Measurements from ENCODE around the gene PRRX1.

PRRX1 gene

GRCh38 chr1:170692866-170693575 lies 29.1 kb downstream of the PRRX1 start:
- no peak for DNase-seq

- DNase-seq, result peak in 1 of 3 donors; percentile 1
These were observed 30.4 kb downstream of the PRRX1 start for GRCh38 chr1:170694172-170694926.

GRCh38 chr1:170695955-170696590 lies 32.1 kb downstream of the PRRX1 start:
- no peak for DNase-seq

GRCh38 chr1:170696591-170697290 lies 32.8 kb downstream of the PRRX1 start:
- DNase-seq, result no peak

GRCh38 chr1:170697316-170697715 lies 33.4 kb downstream of the PRRX1 start:
- no peak for DNase-seq

GRCh38 chr1:170698301-170699275 lies 34.7 kb downstream of the PRRX1 start:
- no peak for DNase-seq

GRCh38 chr1:170699696-170700095 lies 35.8 kb downstream of the PRRX1 start:
- no peak for DNase-seq

- DNase-seq, result peak in 1 of 3 donors; percentile 8
These were observed 37.1 kb downstream of the PRRX1 start for GRCh38 chr1:170700842-170701615.

- DNase-seq, result no peak
These were observed 38.0 kb downstream of the PRRX1 start for GRCh38 chr1:170701962-170702361.

GRCh38 chr1:170703591-170703990 lies 39.7 kb downstream of the PRRX1 start:
- no peak for DNase-seq

GRCh38 chr1:170704256-170704655 lies 40.3 kb downstream of the PRRX1 start:
- DNase-seq, result no peak

GRCh38 chr1:170705981-170706380 lies 42.0 kb downstream of the PRRX1 start:
- no peak for DNase-seq

- DNase-seq, result no peak
These were observed 43.2 kb downstream of the PRRX1 start for GRCh38 chr1:170707117-170707516.

- DNase-seq, result peak; percentile 3 to 44 (median 17)
These were observed 44.2 kb downstream of the PRRX1 start for GRCh38 chr1:170707959-170708655.

GRCh38 chr1:170711682-170712081 lies 47.8 kb downstream of the PRRX1 start:
- DNase-seq, result no peak

GRCh38 chr1:170714163-170714562 lies 50.2 kb downstream of the PRRX1 start:
- no peak for DNase-seq

- no peak for DNase-seq
These were observed 51.0 kb downstream of the PRRX1 start for GRCh38 chr1:170714938-170715337.

GRCh38 chr1:170716835-170717429 lies 53.0 kb downstream of the PRRX1 start:
- DNase-seq, result no peak

- DNase-seq, result no peak
These were observed 56.7 kb downstream of the PRRX1 start for GRCh38 chr1:170720661-170721060.

- DNase-seq, result no peak
These were observed 57.7 kb downstream of the PRRX1 start for GRCh38 chr1:170721621-170722020.

Data from suppressor macrophage treated with lipopolysaccharide for 1 hour (primary cell).